HepG2 (cell line): ENCODE measurements around the gene CDC14B. TPM values are rescaled to one million over a fixed set of nuclear protein-coding genes. Genes with fewer than 3 reads are reported as not detected.

Experiments
- ARID2 ChIP-seq: sonication (generic); formaldehyde crosslinking; IDR thresholded peaks from 2 replicates; pipeline ENCODE4 v1.8.1; 2022; ENCODE audit warnings: mild to moderate bottlenecking, missing genetic modification reagents, borderline replicate concordance
- CHCHD3 ChIP-seq: sonication (generic); formaldehyde crosslinking; IDR thresholded peaks from 2 replicates; pipeline ENCODE4 v1.8.0; 2022; ENCODE audit warnings: mild to moderate bottlenecking, missing genetic modification reagents, moderate library complexity
- HCFC1 ChIP-seq: fragments of 150-350 bp; IDR thresholded peaks from 2 replicates; pipeline ENCODE4 v1.6.1; 2014; ENCODE audit warnings: low read depth, low read length
- JUND ChIP-seq: sonication (generic); formaldehyde crosslinking; IDR thresholded peaks from 2 replicates; pipeline ENCODE4 v1.8.0; 2022; ENCODE audit warnings: mild to moderate bottlenecking, missing genetic modification reagents
- KLF12 ChIP-seq: sonication (generic); formaldehyde crosslinking; IDR thresholded peaks from 2 replicates; pipeline ENCODE4 v1.4.0; 2020; ENCODE audit warnings: missing genetic modification reagents, borderline replicate concordance
- MBNL3 ChIP-seq: fragments of 250-450 bp; sonication (Bioruptor Pico); conservative IDR thresholded peaks from 2 replicates; pipeline ENCODE4 v1.8.0; 2022; ENCODE audit warnings: mild to moderate bottlenecking, inconsistent platforms
- NBN ChIP-seq: fragments of 450-650 bp; conservative IDR thresholded peaks from 2 replicates; pipeline ENCODE4 v1.6.1; 2017
- PTBP1 ChIP-seq: fragments of 200-400 bp; formaldehyde crosslinking; IDR thresholded peaks from 2 replicates; pipeline ENCODE4 v1.6.1; 2018; ENCODE audit warnings: low read length, low read depth; ENCODE audit not compliant: poor library complexity, severe bottlenecking
- SIN3B ChIP-seq: fragments of 150-350 bp; IDR thresholded peaks from 2 replicates; pipeline ENCODE4 v1.6.1; 2014; ENCODE audit warnings: low read length
- SMAD1 ChIP-seq: sonication (generic); formaldehyde crosslinking; IDR thresholded peaks from 2 replicates; pipeline ENCODE4 v1.4.0; 2020; ENCODE audit warnings: missing genetic modification reagents, low read depth, mild to moderate bottlenecking, borderline replicate concordance
- TBX2 ChIP-seq: sonication (generic); formaldehyde crosslinking; IDR thresholded peaks from 2 replicates; pipeline ENCODE4 v1.5.0; 2020; ENCODE audit warnings: missing genetic modification reagents, mild to moderate bottlenecking, borderline replicate concordance
- ZBTB3 ChIP-seq: sonication (generic); formaldehyde crosslinking; IDR thresholded peaks from 2 replicates; pipeline ENCODE4 v1.4.0; 2020; ENCODE audit warnings: low read depth, mild to moderate bottlenecking, moderate library complexity, missing genetic modification reagents, borderline replicate concordance
- ZNF205 ChIP-seq: IDR thresholded peaks from 2 replicates; pipeline ENCODE4 v1.6.1; 2018; ENCODE audit warnings: missing biosample characterization, missing genetic modification reagents
- ZNF207 ChIP-seq: fragments of 450-650 bp; IDR thresholded peaks from 2 replicates; pipeline ENCODE4 v1.6.1; 2016; ENCODE audit warnings: antibody characterized with exemption, borderline replicate concordance
- ZNF282 ChIP-seq: fragments of 450-650 bp; IDR thresholded peaks from 2 replicates; pipeline ENCODE4 v1.6.1; 2018; ENCODE audit not compliant: partially characterized antibody
- ZNF383 ChIP-seq: sonication (generic); formaldehyde crosslinking; IDR thresholded peaks from 2 replicates; pipeline ENCODE4 v1.4.0; 2020; ENCODE audit warnings: missing genetic modification reagents, mild to moderate bottlenecking, borderline replicate concordance
- ZNF562 ChIP-seq: sonication (generic); formaldehyde crosslinking; IDR thresholded peaks from 2 replicates; pipeline ENCODE4 v1.8.0; 2022; ENCODE audit warnings: missing genetic modification reagents, borderline replicate concordance
- ZNF7 ChIP-seq: IDR thresholded peaks from 2 replicates; pipeline ENCODE4 v1.6.1; 2016; ENCODE audit warnings: missing biosample characterization, missing genetic modification reagents
- ZNF781 ChIP-seq: sonication (generic); formaldehyde crosslinking; IDR thresholded peaks from 2 replicates; pipeline ENCODE4 v1.5.1; 2020; ENCODE audit warnings: borderline replicate concordance, mild to moderate bottlenecking, missing genetic modification reagents; ENCODE audit errors: not compliant biosample characterization
- polyA plus RNA-seq, 8 experiments: library from polyadenylated mRNA; depleted of rRNA in 3 of 8; stranded (reverse) in 7 of 8; unstranded in 1 of 8; fragments of >200 nt; fragmentation: Illumina TruSeq in 4 of 8; extraction: Trizol in 4 of 8; gene quantifications; 2 replicates each; pipeline versions ENCODE4 v1.2.1 to v1.2.3, GENCODE V29; 2011 to 2016; ENCODE audit warnings: low read depth in 4 of 8, missing spikeins in 1 of 8, mixed read lengths in 1 of 8; ENCODE audit not compliant: insufficient read depth in 1 of 8
- total RNA-seq, 5 experiments: library from RNA; depleted of rRNA; stranded (reverse); fragments of >200 nt; fragmentation: Illumina TruSeq; extraction: Trizol; gene quantifications; 2 replicates each; pipeline ENCODE4 v1.2.3, GENCODE V29; 2016; ENCODE audit warnings: low read depth in 1 of 5
- TF ChIP-seq, protein P1 (sequence below): fragments of 450-650 bp; IDR thresholded peaks from 2 replicates; pipeline ENCODE4 v1.6.1; 2016
- TF ChIP-seq, protein P2 (sequence below): sonication (generic); formaldehyde crosslinking; IDR thresholded peaks from 2 replicates; pipeline ENCODE4 v1.5.1; 2020; ENCODE audit warnings: mild to moderate bottlenecking, missing genetic modification reagents, moderate library complexity
- TF ChIP-seq, protein P3 (sequence below): sonication (generic); formaldehyde crosslinking; IDR thresholded peaks from 2 replicates; pipeline ENCODE4 v1.8.0; 2022; ENCODE audit warnings: missing genetic modification reagents, low read depth, mild to moderate bottlenecking, borderline replicate concordance
- TF ChIP-seq, protein P4 (sequence below): sonication (generic); formaldehyde crosslinking; IDR thresholded peaks from 2 replicates; pipeline ENCODE4 v1.4.0; 2020; ENCODE audit warnings: missing genetic modification reagents
- TF ChIP-seq, protein P5 (sequence below): sonication (generic); formaldehyde crosslinking; IDR thresholded peaks from 2 replicates; pipeline ENCODE4 v1.4.0; 2020; ENCODE audit warnings: missing genetic modification reagents

Gene CDC14B
- total and polyA plus RNA-seq, 2 of the 13 experiments (the other 11 are each of a cell fraction or from before 2014, with no cell fraction given) = 25.8 to 33.3 TPM

GRCh38 chr9:96654450-96655197, 35.0 kb upstream of the CDC14B start (continued):
- TF ChIP-seq, protein P1, sequence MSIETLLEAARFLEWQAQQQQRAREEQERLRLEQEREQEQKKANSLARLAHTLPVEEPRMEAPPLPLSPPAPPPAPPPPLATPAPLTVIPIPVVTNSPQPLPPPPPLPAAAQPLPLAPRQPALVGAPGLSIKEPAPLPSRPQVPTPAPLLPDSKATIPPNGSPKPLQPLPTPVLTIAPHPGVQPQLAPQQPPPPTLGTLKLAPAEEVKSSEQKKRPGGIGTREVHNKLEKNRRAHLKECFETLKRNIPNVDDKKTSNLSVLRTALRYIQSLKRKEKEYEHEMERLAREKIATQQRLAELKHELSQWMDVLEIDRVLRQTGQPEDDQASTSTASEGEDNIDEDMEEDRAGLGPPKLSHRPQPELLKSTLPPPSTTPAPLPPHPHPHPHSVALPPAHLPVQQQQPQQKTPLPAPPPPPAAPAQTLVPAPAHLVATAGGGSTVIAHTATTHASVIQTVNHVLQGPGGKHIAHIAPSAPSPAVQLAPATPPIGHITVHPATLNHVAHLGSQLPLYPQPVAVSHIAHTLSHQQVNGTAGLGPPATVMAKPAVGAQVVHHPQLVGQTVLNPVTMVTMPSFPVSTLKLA = no peak
- TF ChIP-seq ZBTB3 (CRISPR knock-in tag) = no peak
- TF ChIP-seq MBNL3 (CRISPR knock-in tag) = no peak
- TF ChIP-seq TBX2 (CRISPR knock-in tag) = peak; percentile 57; the same call in 1 of the 2 replicates
- no peak for TF ChIP-seq JUND (CRISPR knock-in tag)
- TF ChIP-seq ZNF562 (CRISPR knock-in tag) = no peak
- TF ChIP-seq, protein P2, sequence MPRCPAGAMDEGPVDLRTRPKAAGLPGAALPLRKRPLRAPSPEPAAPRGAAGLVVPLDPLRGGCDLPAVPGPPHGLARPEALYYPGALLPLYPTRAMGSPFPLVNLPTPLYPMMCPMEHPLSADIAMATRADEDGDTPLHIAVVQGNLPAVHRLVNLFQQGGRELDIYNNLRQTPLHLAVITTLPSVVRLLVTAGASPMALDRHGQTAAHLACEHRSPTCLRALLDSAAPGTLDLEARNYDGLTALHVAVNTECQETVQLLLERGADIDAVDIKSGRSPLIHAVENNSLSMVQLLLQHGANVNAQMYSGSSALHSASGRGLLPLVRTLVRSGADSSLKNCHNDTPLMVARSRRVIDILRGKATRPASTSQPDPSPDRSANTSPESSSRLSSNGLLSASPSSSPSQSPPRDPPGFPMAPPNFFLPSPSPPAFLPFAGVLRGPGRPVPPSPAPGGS (CRISPR knock-in tag) = peak; percentile 29; the same call in 1 of the 2 replicates
- no peak for TF ChIP-seq SMAD1 (CRISPR knock-in tag)
- no peak for TF ChIP-seq ZNF205 (CRISPR knock-in tag)
- no peak for TF ChIP-seq ZNF383 (CRISPR knock-in tag)
- no peak for TF ChIP-seq ZNF282
- no peak for TF ChIP-seq ARID2 (CRISPR knock-in tag)
- TF ChIP-seq, protein P3, sequence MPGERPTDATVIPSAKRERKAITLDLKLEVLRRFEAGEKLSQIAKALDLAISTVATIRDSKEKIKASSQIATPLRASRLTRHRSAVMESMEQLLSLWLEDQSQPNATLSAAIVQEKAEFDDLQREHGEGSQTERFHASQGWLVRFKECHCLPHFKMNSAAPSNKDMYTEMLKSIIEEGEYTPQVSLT = no peak
- 0 out of 2 replicates have a peak, but pooled peaks have one; percentile 41 for TF ChIP-seq CHCHD3 (CRISPR knock-in tag)
- TF ChIP-seq PTBP1 = no peak
- TF ChIP-seq ZNF207 = no peak
- TF ChIP-seq NBN = no peak
- no peak for TF ChIP-seq HCFC1
- TF ChIP-seq ZNF781 = no peak
- TF ChIP-seq ZNF7 = no peak
- TF ChIP-seq, protein P4, sequence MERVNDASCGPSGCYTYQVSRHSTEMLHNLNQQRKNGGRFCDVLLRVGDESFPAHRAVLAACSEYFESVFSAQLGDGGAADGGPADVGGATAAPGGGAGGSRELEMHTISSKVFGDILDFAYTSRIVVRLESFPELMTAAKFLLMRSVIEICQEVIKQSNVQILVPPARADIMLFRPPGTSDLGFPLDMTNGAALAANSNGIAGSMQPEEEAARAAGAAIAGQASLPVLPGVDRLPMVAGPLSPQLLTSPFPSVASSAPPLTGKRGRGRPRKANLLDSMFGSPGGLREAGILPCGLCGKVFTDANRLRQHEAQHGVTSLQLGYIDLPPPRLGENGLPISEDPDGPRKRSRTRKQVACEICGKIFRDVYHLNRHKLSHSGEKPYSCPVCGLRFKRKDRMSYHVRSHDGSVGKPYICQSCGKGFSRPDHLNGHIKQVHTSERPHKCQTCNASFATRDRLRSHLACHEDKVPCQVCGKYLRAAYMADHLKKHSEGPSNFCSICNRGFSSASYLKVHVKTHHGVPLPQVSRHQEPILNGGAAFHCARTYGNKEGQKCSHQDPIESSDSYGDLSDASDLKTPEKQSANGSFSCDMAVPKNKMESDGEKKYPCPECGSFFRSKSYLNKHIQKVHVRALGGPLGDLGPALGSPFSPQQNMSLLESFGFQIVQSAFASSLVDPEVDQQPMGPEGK (CRISPR knock-in tag) = peak; percentile 48; the same call in 1 of the 2 replicates
- TF ChIP-seq, protein P5, sequence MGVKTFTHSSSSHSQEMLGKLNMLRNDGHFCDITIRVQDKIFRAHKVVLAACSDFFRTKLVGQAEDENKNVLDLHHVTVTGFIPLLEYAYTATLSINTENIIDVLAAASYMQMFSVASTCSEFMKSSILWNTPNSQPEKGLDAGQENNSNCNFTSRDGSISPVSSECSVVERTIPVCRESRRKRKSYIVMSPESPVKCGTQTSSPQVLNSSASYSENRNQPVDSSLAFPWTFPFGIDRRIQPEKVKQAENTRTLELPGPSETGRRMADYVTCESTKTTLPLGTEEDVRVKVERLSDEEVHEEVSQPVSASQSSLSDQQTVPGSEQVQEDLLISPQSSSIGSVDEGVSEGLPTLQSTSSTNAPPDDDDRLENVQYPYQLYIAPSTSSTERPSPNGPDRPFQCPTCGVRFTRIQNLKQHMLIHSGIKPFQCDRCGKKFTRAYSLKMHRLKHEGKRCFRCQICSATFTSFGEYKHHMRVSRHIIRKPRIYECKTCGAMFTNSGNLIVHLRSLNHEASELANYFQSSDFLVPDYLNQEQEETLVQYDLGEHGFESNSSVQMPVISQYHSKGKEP (CRISPR knock-in tag) = no peak
- TF ChIP-seq KLF12 (CRISPR knock-in tag) = no peak; the same call in 1 of the 2 replicates
- TF ChIP-seq SIN3B = no peak
